ENCODE measurements around the gene PHACTR1.
A peak's percentile ranks its signal among the peaks of the same experiment; 100 is the strongest.

PHACTR1 gene

DNA sequence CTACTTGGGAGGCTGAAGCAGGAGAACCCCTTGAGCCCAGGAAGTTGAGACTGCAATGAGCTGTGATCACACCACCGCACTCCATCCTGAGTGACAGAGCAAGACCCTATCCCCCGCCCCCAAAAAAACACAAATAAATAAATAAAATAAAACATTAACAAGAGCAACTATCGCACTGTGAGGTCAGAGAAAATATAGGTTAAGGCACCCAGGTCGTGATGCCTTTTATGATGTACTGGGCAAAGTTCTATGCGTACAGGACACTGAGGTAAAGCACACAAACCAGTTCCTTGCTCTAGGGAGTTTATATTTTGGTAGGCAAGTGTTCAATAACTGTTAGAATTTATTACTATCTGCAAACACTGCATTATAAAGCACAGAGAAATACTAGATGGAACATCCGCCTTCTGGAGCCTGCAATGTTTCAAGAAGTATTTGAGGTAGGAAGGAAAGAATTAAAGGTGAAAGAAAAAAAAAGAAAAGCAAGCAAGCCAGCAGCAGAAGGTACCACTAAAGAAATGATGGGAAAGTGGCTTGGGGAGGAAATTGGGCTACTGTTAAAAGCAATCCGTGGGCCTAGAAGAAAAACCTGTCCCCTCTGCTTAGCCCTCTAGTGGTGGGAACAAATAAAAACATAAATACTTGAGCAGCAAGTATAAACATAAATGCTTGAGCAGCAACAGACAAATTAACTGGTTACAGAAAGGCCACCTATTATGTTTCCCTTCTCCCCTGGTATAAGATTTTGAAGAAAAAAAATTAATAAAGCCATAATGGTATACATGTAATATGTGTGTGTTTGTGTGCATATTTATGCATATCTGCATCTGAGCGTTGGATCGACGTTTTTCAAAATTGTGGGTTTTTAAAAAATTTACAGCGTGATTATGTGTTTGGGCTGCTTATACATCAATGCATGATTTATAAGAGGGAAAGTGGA, 128.0 kb downstream of the PHACTR1 start:
- ATAC-seq = peak; percentile 62; the same call in 1 of the 3 replicates
- no peak for TF ChIP-seq TCF4 (CRISPR knock-in tag; IDR thresholded peaks at IDR 0.05; ENCODE audit: borderline replicate concordance)
- TF ChIP-seq GLIS3 (CRISPR knock-in tag; IDR thresholded peaks at IDR 0.05) = no peak
- no peak for TF ChIP-seq POU6F1 (CRISPR knock-in tag; IDR thresholded peaks at IDR 0.05; ENCODE audit: borderline replicate concordance, low read depth)
- TF ChIP-seq ZNF565 (CRISPR knock-in tag; conservative IDR thresholded peaks at IDR 0.05; ENCODE audit: low read depth) = no peak
- no peak for TF ChIP-seq CSRNP3 (CRISPR knock-in tag; IDR thresholded peaks at IDR 0.05)
- no peak for TF ChIP-seq ZFP3 (CRISPR knock-in tag; IDR thresholded peaks at IDR 0.05)
- no peak for TF ChIP-seq OSR1 (CRISPR knock-in tag; IDR thresholded peaks at IDR 0.05)
- no peak for TF ChIP-seq RARB (CRISPR knock-in tag; IDR thresholded peaks at IDR 0.05)
- TF ChIP-seq ARNTL (CRISPR knock-in tag; IDR thresholded peaks at IDR 0.05; ENCODE audit: borderline replicate concordance, low read depth) = no peak
- no peak for TF ChIP-seq ISL1 (CRISPR knock-in tag; IDR thresholded peaks at IDR 0.05)
- TF ChIP-seq ESRRG (CRISPR knock-in tag; IDR thresholded peaks at IDR 0.05) = no peak
- TF ChIP-seq ZNF70 (CRISPR knock-in tag; IDR thresholded peaks at IDR 0.05) = no peak
- no peak for TF ChIP-seq ZFP30 (CRISPR knock-in tag; IDR thresholded peaks at IDR 0.05)
- TF ChIP-seq TOX (CRISPR knock-in tag; IDR thresholded peaks at IDR 0.05; ENCODE audit: borderline replicate concordance) = no peak
- TF ChIP-seq, protein P1, sequence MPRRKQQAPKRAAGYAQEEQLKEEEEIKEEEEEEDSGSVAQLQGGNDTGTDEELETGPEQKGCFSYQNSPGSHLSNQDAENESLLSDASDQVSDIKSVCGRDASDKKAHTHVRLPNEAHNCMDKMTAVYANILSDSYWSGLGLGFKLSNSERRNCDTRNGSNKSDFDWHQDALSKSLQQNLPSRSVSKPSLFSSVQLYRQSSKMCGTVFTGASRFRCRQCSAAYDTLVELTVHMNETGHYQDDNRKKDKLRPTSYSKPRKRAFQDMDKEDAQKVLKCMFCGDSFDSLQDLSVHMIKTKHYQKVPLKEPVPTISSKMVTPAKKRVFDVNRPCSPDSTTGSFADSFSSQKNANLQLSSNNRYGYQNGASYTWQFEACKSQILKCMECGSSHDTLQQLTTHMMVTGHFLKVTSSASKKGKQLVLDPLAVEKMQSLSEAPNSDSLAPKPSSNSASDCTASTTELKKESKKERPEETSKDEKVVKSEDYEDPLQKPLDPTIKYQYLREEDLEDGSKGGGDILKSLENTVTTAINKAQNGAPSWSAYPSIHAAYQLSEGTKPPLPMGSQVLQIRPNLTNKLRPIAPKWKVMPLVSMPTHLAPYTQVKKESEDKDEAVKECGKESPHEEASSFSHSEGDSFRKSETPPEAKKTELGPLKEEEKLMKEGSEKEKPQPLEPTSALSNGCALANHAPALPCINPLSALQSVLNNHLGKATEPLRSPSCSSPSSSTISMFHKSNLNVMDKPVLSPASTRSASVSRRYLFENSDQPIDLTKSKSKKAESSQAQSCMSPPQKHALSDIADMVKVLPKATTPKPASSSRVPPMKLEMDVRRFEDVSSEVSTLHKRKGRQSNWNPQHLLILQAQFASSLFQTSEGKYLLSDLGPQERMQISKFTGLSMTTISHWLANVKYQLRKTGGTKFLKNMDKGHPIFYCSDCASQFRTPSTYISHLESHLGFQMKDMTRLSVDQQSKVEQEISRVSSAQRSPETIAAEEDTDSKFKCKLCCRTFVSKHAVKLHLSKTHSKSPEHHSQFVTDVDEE (CRISPR knock-in tag; IDR thresholded peaks at IDR 0.05) = no peak
- no peak for TF ChIP-seq SNAI2 (CRISPR knock-in tag; IDR thresholded peaks at IDR 0.05)
- no peak for TF ChIP-seq CREB5 (CRISPR knock-in tag; IDR thresholded peaks at IDR 0.05; ENCODE audit: low read depth)
- TF ChIP-seq CSDC2 (CRISPR knock-in tag; IDR thresholded peaks at IDR 0.05) = no peak

DNA sequence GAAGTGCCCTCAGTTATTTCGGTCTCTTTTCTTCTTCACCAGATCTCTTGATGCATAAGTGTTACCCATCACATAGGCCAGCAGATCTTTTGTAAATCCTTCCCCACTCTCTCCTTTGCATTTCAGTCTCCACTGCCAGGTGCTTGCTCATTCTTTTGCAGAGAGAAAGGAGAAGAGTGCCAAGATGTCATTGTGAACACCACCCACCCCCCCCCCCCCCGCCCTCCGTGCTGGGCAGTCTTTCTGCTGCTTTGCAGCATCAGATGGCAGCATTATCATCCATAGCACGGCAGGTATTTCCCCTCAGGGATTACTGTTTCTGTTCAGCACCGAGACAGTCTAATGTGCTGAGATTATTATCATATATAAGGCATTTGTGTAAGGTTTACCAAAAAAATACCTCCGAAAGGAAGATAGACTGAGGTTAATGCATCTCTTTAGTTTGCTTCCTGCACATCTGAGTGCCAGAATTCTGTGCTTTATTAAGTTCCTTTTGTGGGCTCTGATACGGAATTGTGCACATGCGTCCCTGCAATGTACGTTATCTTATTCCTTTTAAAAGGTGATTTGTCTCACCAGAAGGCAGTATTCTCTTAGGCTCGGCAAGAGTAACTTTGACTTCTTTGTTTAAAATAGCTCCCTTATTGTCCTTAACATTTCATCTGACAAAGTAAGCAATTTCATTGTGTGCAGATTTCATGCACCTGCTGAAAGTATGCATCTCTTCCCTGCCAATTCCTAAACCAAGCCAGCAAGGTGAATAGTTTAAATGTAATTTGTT, 128.8 kb downstream of the PHACTR1 start:
- no peak for ATAC-seq
- TF ChIP-seq SNAI2 (CRISPR knock-in tag; IDR thresholded peaks at IDR 0.05) (no peak), ZFP3 (CRISPR knock-in tag; IDR thresholded peaks at IDR 0.05) (no peak), OSR1 (CRISPR knock-in tag; IDR thresholded peaks at IDR 0.05) (no peak), ZNF565 (CRISPR knock-in tag; conservative IDR thresholded peaks at IDR 0.05; ENCODE audit: low read depth) (no peak)

DNA sequence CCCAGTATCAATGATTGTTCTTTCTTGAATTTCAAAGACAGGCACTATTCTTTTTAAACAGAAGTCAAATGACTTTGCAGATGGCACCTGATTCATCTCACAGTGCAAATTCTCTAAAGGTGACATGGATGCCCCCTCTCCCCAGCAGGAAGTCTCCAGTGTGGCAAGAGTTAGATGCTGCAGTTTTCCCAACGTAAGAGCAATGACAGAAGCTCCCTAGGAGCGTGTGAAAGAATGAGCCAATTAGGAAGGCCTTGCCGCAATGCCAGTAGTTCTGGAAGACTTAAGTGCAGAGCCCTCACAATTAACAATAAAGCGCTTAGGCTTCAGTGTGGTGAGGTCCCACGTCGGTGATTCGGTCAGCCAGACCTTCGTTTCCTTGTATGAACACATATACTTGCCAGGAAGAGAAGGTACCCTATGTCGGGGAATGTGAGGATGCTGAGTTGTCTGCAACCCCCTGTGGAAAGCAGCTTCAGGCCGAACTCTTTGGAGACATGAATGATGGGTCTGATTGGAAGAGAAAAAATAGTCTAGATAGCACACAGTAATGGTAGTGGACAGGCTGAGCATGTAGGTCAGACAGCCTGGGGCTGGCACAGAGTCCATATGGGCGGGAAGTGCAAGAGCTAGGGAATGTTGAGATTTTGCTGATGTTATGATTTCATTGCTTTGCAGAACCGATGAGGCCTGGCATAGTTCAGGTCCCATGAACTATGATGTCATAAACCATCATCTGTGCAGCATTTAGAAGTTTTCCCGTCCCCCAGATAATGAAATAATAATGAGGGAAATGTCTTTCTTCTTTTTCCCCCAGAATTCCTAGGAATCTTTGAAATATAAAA, 132.6 kb downstream of the PHACTR1 start:
- ATAC-seq = no peak
- TF ChIP-seq ISL1 (CRISPR knock-in tag; IDR thresholded peaks at IDR 0.05) (no peak), PATZ1 (CRISPR knock-in tag; IDR thresholded peaks at IDR 0.05; ENCODE audit: borderline replicate concordance) (no peak), RARB (CRISPR knock-in tag; IDR thresholded peaks at IDR 0.05) (no peak), ARNTL (CRISPR knock-in tag; IDR thresholded peaks at IDR 0.05; ENCODE audit: borderline replicate concordance, low read depth) (no peak), ESRRG (CRISPR knock-in tag; IDR thresholded peaks at IDR 0.05) (no peak), ZC3H10 (CRISPR knock-in tag; IDR thresholded peaks at IDR 0.05) (no peak), TOX (CRISPR knock-in tag; IDR thresholded peaks at IDR 0.05; ENCODE audit: borderline replicate concordance) (no peak), ZNF565 (CRISPR knock-in tag; conservative IDR thresholded peaks at IDR 0.05; ENCODE audit: low read depth) (no peak), OSR1 (CRISPR knock-in tag; IDR thresholded peaks at IDR 0.05) (no peak), ZNF70 (CRISPR knock-in tag; IDR thresholded peaks at IDR 0.05) (no peak), CSDC2 (CRISPR knock-in tag; IDR thresholded peaks at IDR 0.05) (no peak), TCF4 (CRISPR knock-in tag; IDR thresholded peaks at IDR 0.05; ENCODE audit: borderline replicate concordance) (no peak), SNAI2 (CRISPR knock-in tag; IDR thresholded peaks at IDR 0.05) (no peak), PPARA (CRISPR knock-in tag; IDR thresholded peaks at IDR 0.05; ENCODE audit: borderline replicate concordance) (no peak), CREB5 (CRISPR knock-in tag; IDR thresholded peaks at IDR 0.05; ENCODE audit: low read depth) (no peak)

Measured in SK-N-SH treated with all-trans-retinoic acid at 6 μM for 48 hours (cell line).